Epithelial cell of prostate (primary cell): Measurements from ENCODE around the gene TCP11L2.

Source experiments
- DNase-seq: peaks from one replicate; pipeline ENCODE4 v3.0.0-alpha.2; 2011; ENCODE audit warnings: low read depth, low spot score
- H3K27ac ChIP-seq: fragments of 450-650 bp; 2 replicates; pipeline ENCODE4 v1.5.1; 2017; ENCODE audit warnings: mild to moderate bottlenecking

The TCP11L2 gene

DNA sequence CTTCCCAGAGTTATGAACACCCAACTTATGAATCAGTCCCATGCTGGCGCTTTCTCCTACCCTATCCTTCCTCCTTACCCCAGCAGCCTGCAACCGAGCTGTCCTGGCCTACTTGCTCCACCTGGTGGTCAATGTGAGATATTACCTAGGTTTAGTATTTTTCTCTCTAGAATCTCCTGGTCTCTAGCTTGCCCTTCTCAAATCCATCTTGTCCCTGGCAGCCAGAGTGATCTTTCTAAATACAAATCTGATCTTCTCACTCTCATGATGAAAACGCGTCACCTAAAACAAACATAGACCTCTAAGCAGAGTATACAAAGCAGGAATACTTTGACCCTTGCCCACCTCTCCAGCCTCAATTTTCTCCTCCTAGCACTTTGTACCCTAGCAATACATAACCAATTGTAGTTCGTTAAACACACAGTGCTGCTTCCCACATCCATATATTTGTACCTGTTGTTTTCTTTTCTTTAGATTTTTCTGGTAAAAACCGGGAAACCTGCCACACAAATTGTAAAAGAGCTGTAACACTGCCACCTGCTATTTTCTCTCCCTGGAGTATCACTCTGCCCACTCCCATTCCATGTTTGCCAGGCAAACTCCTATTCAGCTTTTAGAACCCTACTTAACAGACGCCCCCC is 20.0 kb upstream of the TCP11L2 start:
- no peak for DNase-seq
- no peak overlapping the region for H3K27ac ChIP-seq

DNA sequence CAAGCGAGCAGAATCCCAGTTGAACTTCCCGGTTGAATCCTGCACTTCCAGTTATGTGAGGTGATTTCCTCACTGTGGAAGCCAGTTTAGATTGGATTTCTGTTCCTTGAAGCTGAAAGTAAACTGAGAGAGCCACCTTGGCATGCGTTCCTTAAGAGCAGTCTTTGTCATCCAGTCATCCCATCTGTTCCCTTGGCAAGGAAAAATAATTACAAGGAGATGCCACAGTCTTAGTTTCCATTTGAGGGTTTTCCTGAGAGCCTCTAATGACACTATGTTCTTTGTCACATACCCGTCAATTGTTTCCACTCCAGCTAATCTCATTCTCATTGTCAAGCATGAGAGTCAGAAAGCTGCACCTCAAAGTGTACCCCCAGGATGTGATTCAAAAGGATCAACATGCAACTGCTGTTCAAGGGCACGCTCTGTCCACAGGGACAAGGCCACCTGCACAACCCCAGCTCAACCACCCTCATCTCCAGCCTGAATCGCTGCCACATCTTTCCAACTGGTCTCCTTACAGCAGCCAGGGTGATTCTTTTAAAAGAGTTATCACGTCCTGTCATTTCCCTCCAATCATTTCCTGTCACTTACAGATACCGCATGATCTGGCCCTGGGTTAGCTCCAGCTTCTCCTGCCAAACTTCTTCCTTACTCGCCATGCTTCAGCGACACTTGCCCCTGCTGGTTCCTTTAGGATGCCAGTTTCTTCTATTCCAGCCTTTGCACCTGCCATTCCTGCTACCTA is 18.0 kb upstream of the TCP11L2 start:
- no peak for DNase-seq
- no peak overlapping the region for H3K27ac ChIP-seq

DNA sequence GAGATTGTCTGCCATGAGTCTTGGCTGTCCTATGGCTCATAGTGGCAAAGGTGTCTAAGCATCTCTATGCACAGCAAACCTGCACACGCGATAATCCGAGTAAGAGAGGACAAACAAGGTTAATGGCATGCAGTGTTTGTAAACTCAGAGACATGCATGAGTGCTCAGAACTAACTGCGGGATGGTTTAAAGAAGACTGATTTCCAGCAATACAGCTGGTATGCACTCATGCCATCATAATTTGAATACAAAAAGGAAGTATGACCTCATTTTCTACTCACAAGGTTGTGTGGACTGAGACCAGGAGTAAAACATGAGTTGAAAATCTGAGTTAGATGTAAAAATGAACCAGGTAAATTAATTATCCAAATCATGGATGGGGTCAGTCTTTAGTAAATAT is 16.6 kb upstream of the TCP11L2 start:
- H3K27ac ChIP-seq = peak overlapping the region; percentile 99
- DNase-seq = no peak

- H3K27ac ChIP-seq = peak overlapping the region; percentile 99
- peak; percentile 72 for DNase-seq
These were observed 15.9 kb upstream of the TCP11L2 start for GRCh38 chr12:106286576-106287162.

DNA sequence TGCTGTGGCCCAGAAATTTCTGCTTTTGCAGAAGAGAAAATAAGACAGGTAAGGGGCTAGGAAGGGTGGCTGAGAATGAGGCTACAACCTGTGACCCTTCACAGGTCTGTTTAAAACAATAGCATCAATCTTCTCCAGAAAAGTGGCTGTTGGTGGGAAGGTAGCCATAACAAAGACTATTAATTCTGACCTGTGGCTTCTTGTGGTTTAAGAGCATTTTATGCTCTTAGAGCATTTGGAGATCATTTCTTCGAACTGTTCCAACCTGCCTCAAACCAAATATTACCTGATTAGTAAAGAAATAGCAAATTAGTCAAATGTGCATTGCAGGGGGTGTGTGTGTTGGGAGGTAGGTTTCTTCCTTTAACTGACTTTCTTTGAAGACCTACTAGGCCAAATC is 15.2 kb upstream of the TCP11L2 start:
- DNase-seq = no peak
- H3K27ac ChIP-seq = peak overlapping the region; percentile 99

- H3K27ac ChIP-seq = peak overlapping the region; percentile 99
These were observed 14.4 kb upstream of the TCP11L2 start for GRCh38 chr12:106288101-106288493.

GRCh38 chr12:106288494-106289195 is 13.9 kb upstream of the TCP11L2 start:
- H3K27ac ChIP-seq = peak overlapping the region; percentile 99
- peak; percentile 88 for DNase-seq

More at GRCh38 chr12:106288101-106288493, 14.4 kb upstream of the TCP11L2 start:
- no peak for DNase-seq

- H3K27ac ChIP-seq = peak overlapping the region; percentile 99
These were observed 13.3 kb upstream of the TCP11L2 start for GRCh38 chr12:106289196-106289681.

GRCh38 chr12:106290666-106291065 is 11.9 kb upstream of the TCP11L2 start:
- H3K27ac ChIP-seq = peak overlapping the region; percentile 19
- no peak for DNase-seq

More at GRCh38 chr12:106289196-106289681, 13.3 kb upstream of the TCP11L2 start:
- no peak for DNase-seq

- peak overlapping the region; percentile 19 for H3K27ac ChIP-seq
- no peak for DNase-seq
These were observed 11.2 kb upstream of the TCP11L2 start for GRCh38 chr12:106291342-106291741.

GRCh38 chr12:106292339-106292738 is 10.2 kb upstream of the TCP11L2 start:
- H3K27ac ChIP-seq = no peak overlapping the region
- DNase-seq = no peak

GRCh38 chr12:106296179-106296877 is 6.2 kb upstream of the TCP11L2 start:
- peak; percentile 87 for DNase-seq
- peak overlapping the region; percentile 72 for H3K27ac ChIP-seq

DNA sequence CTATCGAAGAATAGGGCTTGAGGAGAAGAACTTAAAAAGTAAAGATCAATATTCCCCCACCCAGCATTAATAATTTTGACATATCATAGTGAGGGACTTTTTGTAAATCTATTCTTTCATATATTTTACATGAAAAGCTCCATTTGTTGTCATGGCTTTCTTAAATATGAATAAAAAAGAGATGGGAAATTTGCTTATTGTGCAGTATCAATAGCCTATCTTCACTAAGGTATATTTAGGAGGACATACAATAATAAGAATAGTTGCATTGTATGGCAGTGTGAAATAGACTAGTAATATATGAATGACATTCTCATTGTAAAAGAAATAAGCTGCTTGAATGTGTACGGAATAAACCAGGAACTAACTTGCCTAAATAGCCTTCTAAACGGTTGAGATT is 5.5 kb upstream of the TCP11L2 start:
- peak overlapping the region; percentile 72 for H3K27ac ChIP-seq
- DNase-seq = no peak

DNA sequence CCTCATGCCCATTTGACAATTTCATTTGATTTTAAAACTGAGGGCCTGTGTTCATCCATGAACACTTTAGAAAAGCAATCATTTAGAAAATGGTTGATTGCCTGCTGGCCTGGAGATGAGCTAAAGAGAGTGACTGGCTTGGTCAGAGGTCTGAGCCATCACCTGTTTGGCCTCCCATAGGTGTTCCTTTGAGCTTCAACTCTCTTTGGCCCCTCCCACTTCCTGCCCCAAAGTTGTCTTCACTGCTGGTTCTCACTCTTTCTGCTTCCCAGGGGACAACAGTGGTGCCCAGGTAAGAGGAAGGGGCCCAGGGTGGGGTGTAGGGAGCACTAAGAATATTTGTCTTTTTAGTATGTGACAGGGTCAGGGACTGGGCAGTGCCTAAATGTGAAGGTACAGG is 4.9 kb upstream of the TCP11L2 start:
- H3K27ac ChIP-seq = no peak overlapping the region
- no peak for DNase-seq

DNA sequence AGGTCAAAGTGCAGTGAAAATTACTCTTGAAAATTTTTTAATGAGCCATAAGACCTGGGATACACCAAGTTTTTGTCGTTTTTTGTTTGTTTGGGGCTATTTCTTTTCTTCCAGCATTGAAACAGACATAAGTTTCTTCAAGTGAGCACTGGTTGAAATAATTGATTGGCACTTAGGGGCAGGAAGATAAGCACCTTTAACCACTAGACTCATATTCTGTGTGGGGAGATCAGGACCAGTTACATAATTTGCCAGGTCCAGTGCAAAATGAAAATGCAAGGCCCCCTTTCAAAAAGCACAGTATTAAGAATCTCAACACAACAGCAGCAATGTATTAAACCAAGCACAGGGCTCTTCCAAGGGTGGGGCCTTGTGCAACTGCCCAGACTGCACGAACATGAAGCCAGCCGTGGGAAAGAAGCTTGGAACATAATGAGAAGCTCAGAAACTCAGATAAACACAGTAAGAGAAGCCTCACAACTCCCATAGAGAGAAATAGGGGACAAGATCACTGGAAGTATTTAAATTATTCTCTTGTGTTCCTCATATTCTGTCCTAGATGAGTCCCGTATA is 3.2 kb upstream of the TCP11L2 start:
- DNase-seq = no peak
- peak overlapping the region; percentile 72 for H3K27ac ChIP-seq

GRCh38 chr12:106300761-106301160 is 1.8 kb upstream of the TCP11L2 start:
- DNase-seq = no peak
- H3K27ac ChIP-seq = peak overlapping the region; percentile 72

- DNase-seq = no peak
- H3K27ac ChIP-seq = peak overlapping the region; percentile 72
These were observed 1.3 kb upstream of the TCP11L2 start for GRCh38 chr12:106301241-106301610.

GRCh38 chr12:106301611-106302321 is 767 bp upstream of the TCP11L2 start:
- peak; percentile 55 for DNase-seq
- peak overlapping the region; percentile 72 for H3K27ac ChIP-seq

DNA sequence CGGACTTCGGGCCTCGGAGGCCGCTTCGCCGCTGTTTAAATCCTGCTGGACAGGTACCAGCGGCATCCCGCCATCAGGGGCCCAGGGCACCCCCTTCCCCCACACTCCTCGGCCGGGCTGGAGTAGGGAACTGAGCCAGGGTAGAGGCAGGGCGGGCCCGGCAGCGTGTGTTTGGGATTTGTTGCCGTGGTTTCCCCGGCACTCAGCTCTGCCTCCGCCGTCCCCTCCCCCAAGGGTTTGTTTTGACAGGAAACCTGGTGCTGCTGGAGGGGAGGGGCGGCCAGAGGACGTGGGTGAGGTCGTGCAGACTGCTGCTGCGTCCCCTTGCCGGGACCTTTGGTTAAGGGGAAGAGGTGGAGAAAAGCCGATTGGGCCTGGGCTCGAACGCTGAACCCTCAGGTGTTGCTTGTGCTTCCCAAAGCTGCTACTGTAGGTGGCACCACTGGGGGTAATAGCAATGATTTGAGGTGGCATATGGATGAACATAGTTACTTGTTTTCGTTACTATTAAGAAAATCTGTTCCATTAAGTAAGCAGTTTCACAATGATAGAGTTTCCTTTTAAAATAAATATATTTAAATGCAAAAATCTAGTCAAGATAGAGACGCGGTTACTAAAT is 778 bp downstream of the TCP11L2 start:
- peak overlapping the region; percentile 72 for H3K27ac ChIP-seq
- DNase-seq = no peak
